Nephron progenitor cell (in vitro differentiated cells): ENCODE data around the gene PPM1F.
A peak's percentile ranks its signal among the peaks of the same experiment; 100 is the strongest.

Experiments used
- DNase-seq: peaks from one replicate; pipeline ENCODE4 v3.0.0; 2021
- H3K27ac Mint-ChIP-seq: 2 replicates; pipeline ENCODE4 v1.8.0; 2021; ENCODE audit warnings: mild to moderate bottlenecking, moderate library complexity, mixed read lengths
- H3K27me3 Mint-ChIP-seq: 2 replicates; pipeline ENCODE4 v1.8.0; 2021; ENCODE audit warnings: mild to moderate bottlenecking, low read depth, mixed read lengths; ENCODE audit not compliant: poor library complexity
- H3K36me3 Mint-ChIP-seq: 2 replicates; pipeline ENCODE4 v1.8.0; 2021; ENCODE audit warnings: low read depth, mixed read lengths
- H3K4me1 Mint-ChIP-seq: 2 replicates; pipeline ENCODE4 v1.8.0; 2021; ENCODE audit warnings: mixed read lengths
- H3K4me3 Mint-ChIP-seq: 2 replicates; pipeline ENCODE4 v1.8.0; 2021; ENCODE audit warnings: mild to moderate bottlenecking, moderate library complexity, mixed read lengths
- H3K9me3 Mint-ChIP-seq: 2 replicates; pipeline ENCODE4 v1.8.0; 2021; ENCODE audit warnings: mild to moderate bottlenecking, moderate library complexity, mixed read lengths
- CTCF ChIP-seq: fragments of 200-600 bp; sonication (generic); IDR thresholded peaks from 2 replicates; pipeline ENCODE4 v1.5.0; 2021; ENCODE audit warnings: antibody characterized with exemption

Gene PPM1F

GRCh38 chr22:21926728-21927127 is 25.9 kb downstream of the PPM1F start:
- peaks cover 12% of the 10 kb centered on the region for H3K36me3 Mint-ChIP-seq
- no peaks in the 10 kb centered on the region for H3K9me3 Mint-ChIP-seq
- peak overlapping the region; percentile 78 for H3K27ac Mint-ChIP-seq
- peaks cover 36% of the 10 kb centered on the region for H3K4me1 Mint-ChIP-seq
- no peak for DNase-seq
- no peak overlapping the region for H3K4me3 Mint-ChIP-seq
- peaks cover 9% of the 10 kb centered on the region for H3K27me3 Mint-ChIP-seq
- no peak for TF ChIP-seq CTCF

- DNase-seq = no peak
- H3K27ac Mint-ChIP-seq = no peak overlapping the region
- peaks cover 3% of the 10 kb centered on the region for H3K27me3 Mint-ChIP-seq
- no peaks in the 10 kb centered on the region for H3K9me3 Mint-ChIP-seq
- peaks cover 5% of the 10 kb centered on the region for H3K36me3 Mint-ChIP-seq
- no peak overlapping the region for H3K4me3 Mint-ChIP-seq
- TF ChIP-seq CTCF = no peak
- peaks cover 30% of the 10 kb centered on the region for H3K4me1 Mint-ChIP-seq
These were observed 29.5 kb downstream of the PPM1F start for GRCh38 chr22:21923163-21923561.

GRCh38 chr22:21922370-21923162 is 30.1 kb downstream of the PPM1F start:
- Mint-ChIP-seq H3K4me3 (no peak overlapping the region), H3K4me1 (peaks cover 28% of the 10 kb centered on the region), H3K36me3 (peaks cover 5% of the 10 kb centered on the region), H3K27me3 (peaks cover 3% of the 10 kb centered on the region), H3K9me3 (no peaks in the 10 kb centered on the region), H3K27ac (peak overlapping the region; percentile 70)
- no peak for DNase-seq
- TF ChIP-seq CTCF = no peak

GRCh38 chr22:21921729-21922128 is 30.9 kb downstream of the PPM1F start:
- H3K9me3 Mint-ChIP-seq = no peaks in the 10 kb centered on the region
- H3K27me3 Mint-ChIP-seq = no peaks in the 10 kb centered on the region
- peaks cover 31% of the 10 kb centered on the region for H3K4me1 Mint-ChIP-seq
- no peak overlapping the region for H3K27ac Mint-ChIP-seq
- H3K36me3 Mint-ChIP-seq = peaks cover 5% of the 10 kb centered on the region
- DNase-seq = no peak
- no peak for TF ChIP-seq CTCF
- H3K4me3 Mint-ChIP-seq = no peak overlapping the region

- Mint-ChIP-seq H3K9me3 (no peaks in the 10 kb centered on the region), H3K4me1 (peaks cover 34% of the 10 kb centered on the region), H3K4me3 (no peak overlapping the region), H3K27me3 (no peaks in the 10 kb centered on the region), H3K27ac (peak overlapping the region; percentile 59), H3K36me3 (peaks cover 5% of the 10 kb centered on the region)
- no peak for DNase-seq
- TF ChIP-seq CTCF = no peak
These were observed 31.4 kb downstream of the PPM1F start for GRCh38 chr22:21921184-21921721.
